Cardiac muscle cell (in vitro differentiated cells and primary cell): ENCODE measurements around the gene DOCK1. TPM values are rescaled to one million over a fixed set of nuclear protein-coding genes. Genes with fewer than 3 reads are reported as not detected.

Experiments
- DNase-seq, 2 donors: peaks; one replicate each; pipeline versions ENCODE4 v3.0.0 to v3.0.0-alpha.2; 2010 to 2017; ENCODE audit warnings: low read depth in 1 of 2, low spot score in 1 of 2
- H3K27ac ChIP-seq: fragments of 200-600 bp; sonication (generic); 2 replicates; pipeline ENCODE4 v1.5.1; 2016
- H3K27me3 ChIP-seq: fragments of 200-600 bp; sonication (generic); 2 replicates; pipeline ENCODE4 v1.6.0; 2016; ENCODE audit warnings: control low read depth
- H3K36me3 ChIP-seq: fragments of 200-600 bp; sonication (generic); 2 replicates; pipeline ENCODE4 v1.5.1; 2016; ENCODE audit warnings: control low read depth
- H3K4me1 ChIP-seq: fragments of 200-600 bp; sonication (generic); 2 replicates; pipeline ENCODE4 v1.8.1; 2017; ENCODE audit warnings: low read depth, mild to moderate bottlenecking, mixed run types
- H3K4me3 ChIP-seq: fragments of 200-600 bp; sonication (generic); 2 replicates; pipeline ENCODE4 v1.5.1; 2016; ENCODE audit warnings: mild to moderate bottlenecking
- H3K9me3 ChIP-seq: fragments of 200-600 bp; sonication (generic); 2 replicates; pipeline ENCODE4 v1.5.1; 2017; ENCODE audit warnings: low read depth, mild to moderate bottlenecking, control low read depth
- CTCF ChIP-seq: IDR thresholded peaks from 2 replicates; pipeline ENCODE4 v1.5.1; 2012; ENCODE audit warnings: low read depth, mild to moderate bottlenecking, low read length
- polyA plus RNA-seq: library from polyadenylated mRNA; unstranded; fragments of >200 nt; fragmentation: Nextera tagmentation; extraction: Ambion mirVana; gene quantifications from 2 replicates; pipeline ENCODE4 v1.2.1, GENCODE V29; 2016
- total RNA-seq: library from RNA; depleted of rRNA; stranded (reverse); fragments of >200 nt; gene quantifications from 2 replicates; pipeline ENCODE4 v1.2.3, GENCODE V29; 2016

DOCK1 gene
- total and polyA plus RNA-seq, 2 experiments from 2014 or later = 15.0 to 30.6 TPM

GRCh38 chr10:127034790-127035189, 129.6 kb downstream of the DOCK1 start:
- TF ChIP-seq CTCF = no peak
- DNase-seq = no peak
- no peak overlapping the region for H3K27ac ChIP-seq
- peaks cover 13% of the 10 kb centered on the region for H3K4me1 ChIP-seq
- no peak overlapping the region for H3K4me3 ChIP-seq
- no peaks in the 10 kb centered on the region for H3K9me3 ChIP-seq
- H3K27me3 ChIP-seq = no peaks in the 10 kb centered on the region
- H3K36me3 ChIP-seq = peaks cover 8% of the 10 kb centered on the region

- Histone ChIP-seq H3K9me3 (no peaks in the 10 kb centered on the region), H3K4me1 (peaks cover 13% of the 10 kb centered on the region), H3K27ac (no peak overlapping the region), H3K36me3 (peaks cover 8% of the 10 kb centered on the region), H3K4me3 (no peak overlapping the region), H3K27me3 (no peaks in the 10 kb centered on the region)
- no peak for DNase-seq
- TF ChIP-seq CTCF = no peak
Measured at GRCh38 chr10:127035827-127036226, 130.6 kb downstream of the DOCK1 start.

- H3K4me1 ChIP-seq = peaks cover 13% of the 10 kb centered on the region
- H3K9me3 ChIP-seq = no peaks in the 10 kb centered on the region
- H3K36me3 ChIP-seq = peaks cover 5% of the 10 kb centered on the region
- H3K27ac ChIP-seq = no peak overlapping the region
- H3K4me3 ChIP-seq = no peak overlapping the region
- DNase-seq = no peak
- no peaks in the 10 kb centered on the region for H3K27me3 ChIP-seq
- TF ChIP-seq CTCF = no peak
Measured at GRCh38 chr10:127036987-127037386, 131.8 kb downstream of the DOCK1 start.

- Histone ChIP-seq H3K4me3 (no peak overlapping the region), H3K36me3 (no peaks in the 10 kb centered on the region), H3K9me3 (no peaks in the 10 kb centered on the region), H3K27ac (no peak overlapping the region), H3K4me1 (peaks cover 3% of the 10 kb centered on the region), H3K27me3 (no peaks in the 10 kb centered on the region)
- no peak for TF ChIP-seq CTCF
- DNase-seq = no peak
Measured at GRCh38 chr10:127039435-127039834, 134.2 kb downstream of the DOCK1 start.

- TF ChIP-seq CTCF = no peak
Measured at GRCh38 chr10:127040756-127041155, 135.5 kb downstream of the DOCK1 start.

GRCh38 chr10:127041552-127041951, 136.3 kb downstream of the DOCK1 start:
- peak in 1 of 2 donors; percentile 86 for DNase-seq
- no peak overlapping the region for H3K4me3 ChIP-seq
- no peak overlapping the region for H3K27ac ChIP-seq
- no peaks in the 10 kb centered on the region for H3K36me3 ChIP-seq
- no peaks in the 10 kb centered on the region for H3K27me3 ChIP-seq
- peaks cover 3% of the 10 kb centered on the region for H3K4me1 ChIP-seq
- TF ChIP-seq CTCF = no peak
- H3K9me3 ChIP-seq = no peaks in the 10 kb centered on the region

More at GRCh38 chr10:127040756-127041155, 135.5 kb downstream of the DOCK1 start:
- Histone ChIP-seq H3K36me3 (no peaks in the 10 kb centered on the region), H3K4me1 (peaks cover 3% of the 10 kb centered on the region), H3K27ac (no peak overlapping the region), H3K4me3 (no peak overlapping the region), H3K9me3 (no peaks in the 10 kb centered on the region), H3K27me3 (no peaks in the 10 kb centered on the region)
- peak in 1 of 2 donors; percentile 10 for DNase-seq
